ENCODE measurements around the gene WWC1.

DNA sequence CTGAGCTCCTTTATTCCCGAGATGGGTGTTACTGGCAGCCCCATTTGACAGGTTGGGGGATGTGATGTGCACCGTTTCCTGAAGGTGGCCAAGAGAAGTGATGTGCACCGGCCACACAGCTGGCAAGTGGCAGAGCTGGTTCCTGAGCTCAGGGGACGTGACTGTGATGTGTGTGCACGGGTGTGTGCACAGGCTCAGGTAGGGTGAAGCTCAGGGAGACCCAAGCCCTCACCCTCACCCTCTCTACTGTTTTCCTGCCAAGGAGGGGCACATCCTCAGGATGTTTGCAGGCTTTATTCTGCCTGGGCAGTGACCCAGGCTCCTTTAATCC, 56.6 kb downstream of the WWC1 start:
- TF ChIP-seq, protein P1, sequence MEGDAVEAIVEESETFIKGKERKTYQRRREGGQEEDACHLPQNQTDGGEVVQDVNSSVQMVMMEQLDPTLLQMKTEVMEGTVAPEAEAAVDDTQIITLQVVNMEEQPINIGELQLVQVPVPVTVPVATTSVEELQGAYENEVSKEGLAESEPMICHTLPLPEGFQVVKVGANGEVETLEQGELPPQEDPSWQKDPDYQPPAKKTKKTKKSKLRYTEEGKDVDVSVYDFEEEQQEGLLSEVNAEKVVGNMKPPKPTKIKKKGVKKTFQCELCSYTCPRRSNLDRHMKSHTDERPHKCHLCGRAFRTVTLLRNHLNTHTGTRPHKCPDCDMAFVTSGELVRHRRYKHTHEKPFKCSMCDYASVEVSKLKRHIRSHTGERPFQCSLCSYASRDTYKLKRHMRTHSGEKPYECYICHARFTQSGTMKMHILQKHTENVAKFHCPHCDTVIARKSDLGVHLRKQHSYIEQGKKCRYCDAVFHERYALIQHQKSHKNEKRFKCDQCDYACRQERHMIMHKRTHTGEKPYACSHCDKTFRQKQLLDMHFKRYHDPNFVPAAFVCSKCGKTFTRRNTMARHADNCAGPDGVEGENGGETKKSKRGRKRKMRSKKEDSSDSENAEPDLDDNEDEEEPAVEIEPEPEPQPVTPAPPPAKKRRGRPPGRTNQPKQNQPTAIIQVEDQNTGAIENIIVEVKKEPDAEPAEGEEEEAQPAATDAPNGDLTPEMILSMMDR (IDR thresholded peaks at IDR 0.05): no peak
- TF ChIP-seq POLR2AphosphoS5 (IDR thresholded peaks at IDR 0.05; ENCODE audit: low read depth, low read length): no peak
- TF ChIP-seq, protein P2, sequence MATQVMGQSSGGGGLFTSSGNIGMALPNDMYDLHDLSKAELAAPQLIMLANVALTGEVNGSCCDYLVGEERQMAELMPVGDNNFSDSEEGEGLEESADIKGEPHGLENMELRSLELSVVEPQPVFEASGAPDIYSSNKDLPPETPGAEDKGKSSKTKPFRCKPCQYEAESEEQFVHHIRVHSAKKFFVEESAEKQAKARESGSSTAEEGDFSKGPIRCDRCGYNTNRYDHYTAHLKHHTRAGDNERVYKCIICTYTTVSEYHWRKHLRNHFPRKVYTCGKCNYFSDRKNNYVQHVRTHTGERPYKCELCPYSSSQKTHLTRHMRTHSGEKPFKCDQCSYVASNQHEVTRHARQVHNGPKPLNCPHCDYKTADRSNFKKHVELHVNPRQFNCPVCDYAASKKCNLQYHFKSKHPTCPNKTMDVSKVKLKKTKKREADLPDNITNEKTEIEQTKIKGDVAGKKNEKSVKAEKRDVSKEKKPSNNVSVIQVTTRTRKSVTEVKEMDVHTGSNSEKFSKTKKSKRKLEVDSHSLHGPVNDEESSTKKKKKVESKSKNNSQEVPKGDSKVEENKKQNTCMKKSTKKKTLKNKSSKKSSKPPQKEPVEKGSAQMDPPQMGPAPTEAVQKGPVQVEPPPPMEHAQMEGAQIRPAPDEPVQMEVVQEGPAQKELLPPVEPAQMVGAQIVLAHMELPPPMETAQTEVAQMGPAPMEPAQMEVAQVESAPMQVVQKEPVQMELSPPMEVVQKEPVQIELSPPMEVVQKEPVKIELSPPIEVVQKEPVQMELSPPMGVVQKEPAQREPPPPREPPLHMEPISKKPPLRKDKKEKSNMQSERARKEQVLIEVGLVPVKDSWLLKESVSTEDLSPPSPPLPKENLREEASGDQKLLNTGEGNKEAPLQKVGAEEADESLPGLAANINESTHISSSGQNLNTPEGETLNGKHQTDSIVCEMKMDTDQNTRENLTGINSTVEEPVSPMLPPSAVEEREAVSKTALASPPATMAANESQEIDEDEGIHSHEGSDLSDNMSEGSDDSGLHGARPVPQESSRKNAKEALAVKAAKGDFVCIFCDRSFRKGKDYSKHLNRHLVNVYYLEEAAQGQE (IDR thresholded peaks at IDR 0.05; ENCODE audit: insufficient read depth in 1 of 2, low read depth in 2 of 2, low read length in 1 of 2): no peak
- TF ChIP-seq SIN3A (IDR thresholded peaks at IDR 0.05; ENCODE audit: borderline replicate concordance, insufficient read depth, low read depth, low read length): no peak

Measured in Panc1 (cell line).